ENCODE measurements around the gene SYNDIG1.

Gene SYNDIG1

DNA sequence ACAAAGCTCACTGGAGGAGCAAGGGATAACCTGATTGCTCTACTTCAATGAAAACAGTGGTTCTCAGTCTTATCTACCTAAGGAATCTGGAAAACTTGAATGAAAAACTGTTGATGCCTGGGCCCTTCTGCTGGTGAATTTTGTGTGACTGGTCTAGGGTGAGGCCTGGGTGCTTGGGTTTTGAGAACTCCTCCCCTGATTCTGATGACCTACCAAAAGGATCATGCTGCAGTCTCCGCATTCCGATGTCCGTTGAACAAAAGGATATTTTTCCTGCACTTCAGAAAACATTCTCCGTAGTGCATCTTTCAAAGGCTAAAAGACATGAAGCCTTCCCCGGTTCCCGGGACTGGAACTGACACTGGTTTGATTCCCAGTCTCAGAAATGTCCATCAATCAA, 157.9 kb downstream of the SYNDIG1 start:
- DNase-seq (ENCODE audit: low read depth, low spot score) = no peak
- no peak overlapping the region for H3K27ac ChIP-seq
- H3K9ac ChIP-seq (ENCODE audit: insufficient read length) = no peak overlapping the region
- no peak overlapping the region for H3K4me3 ChIP-seq
- no peaks in the 10 kb centered on the region for H3K36me3 ChIP-seq (ENCODE audit: insufficient read depth, low read length)
- TF ChIP-seq EZH2 (IDR thresholded peaks at IDR 0.05) = no peak
- TF ChIP-seq POLR2AphosphoS5 (IDR thresholded peaks at IDR 0.05; ENCODE audit: borderline replicate concordance, low read depth, low read length) = no peak
- TF ChIP-seq FOXP2 (optimal IDR thresholded peaks at IDR 0.05; ENCODE audit: control extremely low read depth, extremely low read length, insufficient read depth) = no peak
- no peaks in the 10 kb centered on the region for H3K9me3 ChIP-seq (ENCODE audit: low read depth, low read length)

DNA sequence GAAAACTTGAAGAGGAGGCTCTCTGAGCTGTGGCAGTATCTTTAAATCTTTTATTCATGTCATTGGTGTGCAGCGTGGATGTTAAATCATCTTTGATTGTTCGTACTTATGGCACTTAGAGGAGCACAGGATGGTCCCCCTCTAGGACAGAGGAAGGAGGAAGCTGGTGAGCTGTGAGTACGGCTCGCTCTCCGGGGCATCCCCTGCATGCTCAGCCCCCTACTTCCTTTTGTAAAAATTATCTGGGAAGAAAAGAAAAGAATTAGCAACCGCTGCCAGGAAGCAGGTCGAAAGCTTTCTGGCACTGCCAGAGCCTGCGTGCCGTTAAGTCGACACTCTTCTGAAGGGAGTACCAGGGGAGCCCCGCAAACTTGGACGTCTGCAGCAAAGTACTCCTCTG, 158.5 kb downstream of the SYNDIG1 start:
- DNase-seq (ENCODE audit: low read depth, low spot score) = no peak
- Histone ChIP-seq H3K27ac (no peak overlapping the region), H3K9me3 (ENCODE audit: low read depth, low read length) (no peaks in the 10 kb centered on the region), H3K36me3 (ENCODE audit: insufficient read depth, low read length) (no peaks in the 10 kb centered on the region), H3K4me3 (no peak overlapping the region), H3K9ac (ENCODE audit: insufficient read length) (no peak overlapping the region)
- TF ChIP-seq FOXP2 (optimal IDR thresholded peaks at IDR 0.05; ENCODE audit: control extremely low read depth, extremely low read length, insufficient read depth) (no peak), EZH2 (IDR thresholded peaks at IDR 0.05) (no peak), POLR2AphosphoS5 (IDR thresholded peaks at IDR 0.05; ENCODE audit: borderline replicate concordance, low read depth, low read length) (no peak)

DNA sequence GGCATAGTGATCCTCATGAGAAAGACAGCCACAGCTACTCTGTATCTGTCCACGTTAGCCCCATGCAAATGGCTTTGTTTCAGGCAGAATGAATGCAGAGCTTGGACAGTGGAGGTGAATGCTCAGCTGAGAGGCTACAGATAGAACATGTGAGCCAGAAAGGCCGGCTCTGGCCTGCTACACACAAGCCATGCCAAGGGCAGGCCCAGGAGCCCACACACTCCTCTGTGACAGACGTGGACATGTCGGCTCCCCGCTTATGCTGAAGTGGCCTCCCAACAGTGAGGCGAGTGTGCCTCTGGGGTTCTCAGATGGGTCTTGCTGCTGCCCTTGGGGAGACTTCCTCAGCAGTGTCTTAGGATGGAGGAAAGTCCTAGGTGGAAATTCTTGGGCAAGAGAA, 159.6 kb downstream of the SYNDIG1 start:
- no peak for TF ChIP-seq EZH2 (IDR thresholded peaks at IDR 0.05)
- TF ChIP-seq POLR2AphosphoS5 (IDR thresholded peaks at IDR 0.05; ENCODE audit: borderline replicate concordance, low read depth, low read length) = no peak
- no peak for TF ChIP-seq FOXP2 (optimal IDR thresholded peaks at IDR 0.05; ENCODE audit: control extremely low read depth, extremely low read length, insufficient read depth)
- no peaks in the 10 kb centered on the region for H3K9me3 ChIP-seq (ENCODE audit: low read depth, low read length)
- no peak for DNase-seq (ENCODE audit: low read depth, low spot score)
- 0 out of 2 replicates have a peak overlapping the region, but pooled peaks have one; percentile 7 for H3K27ac ChIP-seq
- H3K4me3 ChIP-seq = no peak overlapping the region
- no peak overlapping the region for H3K9ac ChIP-seq (ENCODE audit: insufficient read length)
- no peaks in the 10 kb centered on the region for H3K36me3 ChIP-seq (ENCODE audit: insufficient read depth, low read length)

DNA sequence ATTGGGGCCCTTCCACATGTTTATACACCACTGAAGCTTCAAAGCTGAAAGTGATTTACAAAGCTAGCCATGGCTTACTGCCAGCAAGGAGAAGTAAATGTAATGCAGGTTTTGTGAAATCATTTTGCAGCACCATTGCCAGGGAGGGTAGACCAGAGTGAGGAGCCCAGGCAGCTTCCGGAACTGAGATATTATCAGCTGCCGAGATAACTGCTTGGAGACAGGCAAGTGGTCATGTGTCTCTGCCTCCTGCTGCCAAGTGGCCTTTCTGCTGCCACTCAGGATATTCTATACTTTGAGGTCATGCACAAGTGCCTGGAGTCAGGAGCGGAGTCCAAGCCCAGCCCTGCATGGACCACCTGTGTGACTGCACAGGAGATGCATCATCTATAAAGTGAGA, 160.2 kb downstream of the SYNDIG1 start:
- no peak for TF ChIP-seq FOXP2 (optimal IDR thresholded peaks at IDR 0.05; ENCODE audit: control extremely low read depth, extremely low read length, insufficient read depth)
- no peak for TF ChIP-seq POLR2AphosphoS5 (IDR thresholded peaks at IDR 0.05; ENCODE audit: borderline replicate concordance, low read depth, low read length)
- TF ChIP-seq EZH2 (IDR thresholded peaks at IDR 0.05) = no peak
- no peak overlapping the region for H3K9ac ChIP-seq (ENCODE audit: insufficient read length)
- no peak overlapping the region for H3K4me3 ChIP-seq
- H3K36me3 ChIP-seq (ENCODE audit: insufficient read depth, low read length) = no peaks in the 10 kb centered on the region
- no peaks in the 10 kb centered on the region for H3K9me3 ChIP-seq (ENCODE audit: low read depth, low read length)
- DNase-seq (ENCODE audit: low read depth, low spot score) = peak; percentile 60
- H3K27ac ChIP-seq = 0 out of 2 replicates have a peak overlapping the region, but pooled peaks have one; percentile 7

DNA sequence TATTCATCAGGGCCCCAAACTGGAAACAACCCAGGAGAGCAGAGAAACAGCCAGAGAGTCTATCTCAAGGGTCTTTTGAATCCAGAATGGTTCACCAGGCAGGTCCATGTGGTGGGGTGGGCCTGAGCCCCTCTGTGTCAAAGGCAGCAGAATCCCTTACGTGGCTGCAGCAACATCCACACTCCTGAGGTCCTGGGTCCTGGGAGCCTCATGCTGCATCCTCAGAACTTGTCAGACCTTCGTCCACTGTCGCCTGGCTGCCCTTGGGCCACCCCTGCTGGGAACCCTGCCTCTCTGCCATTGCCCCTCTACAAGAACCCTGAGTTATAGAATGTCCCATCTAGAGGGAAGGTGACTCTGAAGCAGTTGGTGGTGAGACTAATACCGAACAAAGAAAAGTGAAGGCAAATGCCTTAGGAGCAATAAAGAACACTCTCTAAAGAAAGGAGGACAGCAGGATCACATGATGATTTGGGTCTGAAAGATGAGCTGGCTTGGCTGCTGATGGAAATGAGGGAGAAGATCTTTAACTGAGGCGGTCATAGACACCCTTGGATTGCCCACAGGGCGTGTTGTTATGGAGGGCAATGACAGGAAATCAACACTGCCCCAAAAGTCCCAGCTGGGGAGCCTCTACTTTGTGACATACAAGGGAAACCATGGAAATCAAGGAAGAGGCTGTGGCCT, 161.2 kb downstream of the SYNDIG1 start:
- Histone ChIP-seq H3K4me3 (no peak overlapping the region), H3K27ac (no peak overlapping the region), H3K9ac (ENCODE audit: insufficient read length) (no peak overlapping the region), H3K36me3 (ENCODE audit: insufficient read depth, low read length) (no peaks in the 10 kb centered on the region), H3K9me3 (ENCODE audit: low read depth, low read length) (no peaks in the 10 kb centered on the region)
- DNase-seq (ENCODE audit: low read depth, low spot score) = no peak
- TF ChIP-seq POLR2AphosphoS5 (IDR thresholded peaks at IDR 0.05; ENCODE audit: borderline replicate concordance, low read depth, low read length) = no peak
- no peak for TF ChIP-seq EZH2 (IDR thresholded peaks at IDR 0.05)
- no peak for TF ChIP-seq FOXP2 (optimal IDR thresholded peaks at IDR 0.05; ENCODE audit: control extremely low read depth, extremely low read length, insufficient read depth)

DNA sequence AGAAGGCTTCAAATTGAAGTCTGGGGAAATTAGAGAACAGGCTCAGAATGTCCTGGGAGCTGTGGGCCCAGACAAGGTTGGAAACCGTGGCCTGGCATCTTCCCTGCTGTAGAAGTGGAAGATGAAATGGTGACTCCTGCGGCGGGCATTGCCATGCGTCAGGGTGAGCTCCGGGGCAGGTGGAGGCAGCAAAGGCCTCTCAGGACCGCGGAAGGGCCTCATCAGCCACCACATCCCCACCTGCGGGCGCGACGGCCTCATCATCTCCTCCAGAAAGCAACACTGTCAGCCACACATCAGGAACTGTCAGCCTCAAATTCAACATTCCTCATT, 161.7 kb downstream of the SYNDIG1 start:
- DNase-seq (ENCODE audit: low read depth, low spot score) = no peak
- no peak overlapping the region for H3K9ac ChIP-seq (ENCODE audit: insufficient read length)
- H3K4me3 ChIP-seq = no peak overlapping the region
- H3K9me3 ChIP-seq (ENCODE audit: low read depth, low read length) = no peaks in the 10 kb centered on the region
- no peak for TF ChIP-seq EZH2 (IDR thresholded peaks at IDR 0.05)
- no peak for TF ChIP-seq FOXP2 (optimal IDR thresholded peaks at IDR 0.05; ENCODE audit: control extremely low read depth, extremely low read length, insufficient read depth)
- TF ChIP-seq POLR2AphosphoS5 (IDR thresholded peaks at IDR 0.05; ENCODE audit: borderline replicate concordance, low read depth, low read length) = no peak
- no peak overlapping the region for H3K27ac ChIP-seq
- no peaks in the 10 kb centered on the region for H3K36me3 ChIP-seq (ENCODE audit: insufficient read depth, low read length)

DNA sequence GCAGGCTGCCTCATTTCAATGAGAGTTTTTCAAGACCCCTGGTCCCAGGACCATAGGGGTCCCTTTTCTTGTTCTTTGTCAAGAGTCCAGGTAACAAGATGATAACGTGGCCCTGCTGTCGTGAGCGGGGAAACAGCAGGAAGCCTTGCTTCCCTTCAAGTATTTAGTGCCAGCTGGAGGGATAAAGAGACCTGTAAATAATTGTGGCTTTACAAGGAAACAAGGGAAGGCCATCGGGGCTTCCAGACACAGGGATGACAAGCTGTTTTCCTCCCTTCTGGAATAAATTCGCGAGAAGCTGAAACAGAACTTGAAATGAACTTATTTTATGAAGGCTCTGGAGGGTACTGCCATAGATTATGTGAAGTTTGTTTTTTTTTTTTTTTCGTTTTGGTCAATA, 163.2 kb downstream of the SYNDIG1 start:
- TF ChIP-seq POLR2AphosphoS5 (IDR thresholded peaks at IDR 0.05; ENCODE audit: borderline replicate concordance, low read depth, low read length) = no peak
- no peak for TF ChIP-seq FOXP2 (optimal IDR thresholded peaks at IDR 0.05; ENCODE audit: control extremely low read depth, extremely low read length, insufficient read depth)
- no peak for TF ChIP-seq EZH2 (IDR thresholded peaks at IDR 0.05)
- H3K36me3 ChIP-seq (ENCODE audit: insufficient read depth, low read length) = no peaks in the 10 kb centered on the region
- DNase-seq (ENCODE audit: low read depth, low spot score) = no peak
- H3K9ac ChIP-seq (ENCODE audit: insufficient read length) = no peak overlapping the region
- H3K4me3 ChIP-seq = no peak overlapping the region
- H3K9me3 ChIP-seq (ENCODE audit: low read depth, low read length) = no peaks in the 10 kb centered on the region
- H3K27ac ChIP-seq = no peak overlapping the region

DNA sequence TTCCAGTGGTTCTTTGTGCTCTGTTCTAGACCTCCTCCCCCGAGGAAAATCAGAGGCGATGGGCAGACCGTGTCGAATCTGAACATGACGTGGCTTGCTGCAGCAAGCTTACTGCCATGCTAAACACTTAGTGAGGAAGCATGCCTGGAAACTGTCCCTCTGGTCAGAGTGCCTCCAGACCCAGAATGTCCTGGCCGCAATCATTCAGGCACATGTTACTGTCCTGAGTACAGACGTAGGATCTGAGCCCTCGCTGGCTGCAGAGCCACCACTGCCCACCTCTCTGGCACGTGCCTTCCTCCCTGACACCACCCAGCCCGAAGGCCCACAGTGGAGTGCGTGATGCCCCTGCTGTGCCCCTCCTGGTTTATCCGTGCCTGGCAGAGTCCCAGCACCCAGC, 163.6 kb downstream of the SYNDIG1 start:
- no peak overlapping the region for H3K4me3 ChIP-seq
- no peaks in the 10 kb centered on the region for H3K9me3 ChIP-seq (ENCODE audit: low read depth, low read length)
- H3K27ac ChIP-seq = no peak overlapping the region
- DNase-seq (ENCODE audit: low read depth, low spot score) = no peak
- no peak overlapping the region for H3K9ac ChIP-seq (ENCODE audit: insufficient read length)
- H3K36me3 ChIP-seq (ENCODE audit: insufficient read depth, low read length) = no peaks in the 10 kb centered on the region
- TF ChIP-seq POLR2AphosphoS5 (IDR thresholded peaks at IDR 0.05; ENCODE audit: borderline replicate concordance, low read depth, low read length) (no peak), EZH2 (IDR thresholded peaks at IDR 0.05) (no peak)

DNA sequence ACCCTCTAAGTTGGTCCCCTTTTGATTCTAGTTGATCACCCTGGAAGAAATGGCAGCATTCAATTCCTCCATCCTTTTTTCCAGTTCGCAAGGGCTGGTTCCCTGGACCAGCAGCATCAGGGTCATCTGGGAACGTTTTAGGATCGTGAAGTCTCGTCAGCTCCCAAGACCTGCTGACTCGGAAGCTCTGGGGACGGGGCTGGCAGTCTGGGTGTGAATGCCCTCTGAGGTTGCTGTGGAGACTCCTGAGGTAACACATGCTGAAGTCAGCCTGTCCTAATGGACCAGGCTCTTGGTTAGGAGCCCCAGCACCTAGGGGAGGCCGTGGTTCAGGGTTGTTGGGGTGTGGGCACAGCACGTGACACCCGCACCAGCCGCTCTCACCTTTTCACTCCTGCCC, 164.1 kb downstream of the SYNDIG1 start:
- Histone ChIP-seq H3K4me3 (no peak overlapping the region), H3K9me3 (ENCODE audit: low read depth, low read length) (no peaks in the 10 kb centered on the region), H3K36me3 (ENCODE audit: insufficient read depth, low read length) (no peaks in the 10 kb centered on the region), H3K27ac (no peak overlapping the region), H3K9ac (ENCODE audit: insufficient read length) (no peak overlapping the region)
- TF ChIP-seq FOXP2 (optimal IDR thresholded peaks at IDR 0.05; ENCODE audit: control extremely low read depth, extremely low read length, insufficient read depth) (no peak), EZH2 (IDR thresholded peaks at IDR 0.05) (no peak), POLR2AphosphoS5 (IDR thresholded peaks at IDR 0.05; ENCODE audit: borderline replicate concordance, low read depth, low read length) (no peak)
- DNase-seq (ENCODE audit: low read depth, low spot score) = no peak
